HepG2 (cell line): ENCODE measurements around the gene PAPPA. TPM values are rescaled to one million over a fixed set of nuclear protein-coding genes. Genes with fewer than 3 reads are reported as not detected.

Experiments used
- ATAC-seq: fragments of 200-7000 bp; cut with Tn5 transposase; 3 replicates; pipeline ENCODE4 v1.9.1; 2020; ENCODE audit warnings: mild to moderate bottlenecking, moderate library complexity
- BruUV-seq: library from RNA; stranded (reverse); fragments of 400-500 nt; replicated peaks from 2 replicates; lab custom pipeline; 2021; lab: Mats Ljungman, UMichigan
- CTCF ChIA-PET: fragments of 300-600 bp; formaldehyde crosslinking; extraction: SDS; loops from one replicate; lab custom pipeline; 2021; ENCODE audit warnings: low total read pairs, inconsistent platforms, low intra/inter-chr PET ratio; lab: Yijun Ruan, JAX
- POLR2A ChIA-PET: fragments of 350-600 bp; sonication (Branson Sonifier 250); formaldehyde crosslinking; loops from one replicate; lab custom pipeline; 2020; ENCODE audit warnings: antibody characterized with exemption, inconsistent platforms; lab: Yijun Ruan, JAX
- DNase-seq: peaks from one replicate; pipeline ENCODE4 v3.0.0-alpha.2; 2015; ENCODE audit warnings: low spot score
- FAIRE-seq: peaks from 3 replicates; lab custom pipeline; 2011; peaks lifted over from hg19 to GRCh38; lab: Jason Lieb, UNC
- H2AFZ ChIP-seq: one replicate; pipeline ENCODE4 v1.6.1; 2011; ENCODE audit warnings: low read length, inconsistent platforms
- H3K27ac ChIP-seq: fragments of 300-600 bp; 3 replicates; pipeline ENCODE4 v1.8.0; 2011; ENCODE audit warnings: mixed run types, mild to moderate bottlenecking, mixed read lengths, low read length, inconsistent platforms; ENCODE audit not compliant: insufficient read depth; ENCODE audit errors: extremely low read length
- H3K27me3 ChIP-seq, 2 experiments: fragments of 200-600 bp in 1 of 2; 2 replicates in 1 of 2; 3 replicates in 1 of 2; pipeline versions ENCODE4 v1.6.0 to v1.8.0; 2011; ENCODE audit warnings: low read length in 2 of 2, mild to moderate bottlenecking in 2 of 2, moderate library complexity in 2 of 2, inconsistent platforms in 1 of 2; ENCODE audit not compliant: insufficient read depth in 2 of 2, control insufficient read depth in 1 of 2
- H3K36me3 ChIP-seq, 2 experiments: fragments of 200-600 bp in 1 of 2; replicated peaks in 1 of 2; 2 replicates in 1 of 2; 3 replicates in 1 of 2; pipeline versions ENCODE4 v1.5.1 to v1.8.0; 2011; ENCODE audit warnings: low read length in 2 of 2, inconsistent platforms in 1 of 2; ENCODE audit not compliant: insufficient read depth in 2 of 2, control insufficient read depth in 1 of 2
- H3K4me1 ChIP-seq: 2 replicates; pipeline ENCODE4 v1.5.1; 2012; ENCODE audit warnings: low read length, inconsistent platforms; ENCODE audit not compliant: insufficient read depth
- H3K4me2 ChIP-seq: 2 replicates; pipeline ENCODE4 v1.6.0; 2011; ENCODE audit warnings: low read depth, low read length, inconsistent platforms
- H3K4me3 ChIP-seq, 3 experiments: fragments of 200-600 bp in 1 of 3; sonication (generic), shearing (Covaris generic) in 1 of 3; replicated peaks in 1 of 3; 2 replicates each; pipeline ENCODE4 v1.5.1; 2011 to 2016; ENCODE audit warnings: low read length in 3 of 3, inconsistent platforms in 2 of 3, low read depth in 2 of 3, mild to moderate bottlenecking in 2 of 3, control low read depth in 1 of 3, mixed read lengths in 1 of 3; ENCODE audit not compliant: insufficient read depth in 1 of 3
- H3K79me2 ChIP-seq: one replicate; pipeline ENCODE4 v1.6.1; 2011; ENCODE audit warnings: low read length, inconsistent platforms; ENCODE audit not compliant: insufficient read depth
- H3K9ac ChIP-seq: 2 replicates; pipeline ENCODE4 v1.6.0; 2011; ENCODE audit warnings: mild to moderate bottlenecking, low read depth, low read length, inconsistent platforms; ENCODE audit not compliant: insufficient read depth
- H3K9me3 ChIP-seq: 2 replicates; pipeline ENCODE4 v1.5.1; 2012; ENCODE audit warnings: mild to moderate bottlenecking, low read length
- H4K20me1 ChIP-seq: 2 replicates; pipeline ENCODE4 v1.6.0; 2011; ENCODE audit warnings: inconsistent platforms, mild to moderate bottlenecking, low read length, moderate library complexity; ENCODE audit not compliant: insufficient read depth
- GABPA ChIP-seq, 2 experiments: IDR thresholded peaks; 2 replicates each; pipeline ENCODE4 v1.6.1; 2011 to 2016; ENCODE audit warnings: low read depth in 2 of 2, low read length in 1 of 2, missing biosample characterization in 1 of 2, missing genetic modification characterization in 1 of 2
- HMG20A ChIP-seq: IDR thresholded peaks from 2 replicates; pipeline ENCODE4 v1.6.1; 2016; ENCODE audit warnings: borderline replicate concordance
- KLF13 ChIP-seq: sonication (generic); formaldehyde crosslinking; IDR thresholded peaks from 2 replicates; pipeline ENCODE4 v1.4.0; 2020; ENCODE audit warnings: mild to moderate bottlenecking, missing genetic modification reagents
- MIXL1 ChIP-seq: IDR thresholded peaks from 2 replicates; pipeline ENCODE4 v1.6.1; 2016
- TGIF2 ChIP-seq: IDR thresholded peaks from 2 replicates; pipeline ENCODE4 v1.6.1; 2016; ENCODE audit warnings: control low read depth, missing compliant biosample characterization
- ZBTB33 ChIP-seq: sonication (generic); formaldehyde crosslinking; IDR thresholded peaks from 2 replicates; pipeline ENCODE4 v1.4.0; 2020; ENCODE audit warnings: missing genetic modification reagents
- ZNF260 ChIP-seq: sonication (generic); formaldehyde crosslinking; IDR thresholded peaks from 2 replicates; pipeline ENCODE4 v1.4.0; 2020; ENCODE audit warnings: missing genetic modification reagents, low read depth, mild to moderate bottlenecking, borderline replicate concordance
- ZNF263 ChIP-seq: sonication (generic); formaldehyde crosslinking; IDR thresholded peaks from 2 replicates; pipeline ENCODE4 v1.4.0; 2020; ENCODE audit warnings: missing genetic modification reagents
- ZNF33B ChIP-seq: sonication (generic); formaldehyde crosslinking; IDR thresholded peaks from 2 replicates; pipeline ENCODE4 v1.5.1; 2020; ENCODE audit warnings: mild to moderate bottlenecking, missing genetic modification reagents
- ZNF850 ChIP-seq: sonication (generic); formaldehyde crosslinking; conservative IDR thresholded peaks from 2 replicates; pipeline ENCODE4 v1.9.0; 2021; ENCODE audit warnings: mild to moderate bottlenecking, missing genetic modification reagents
- WGBS: methylation state at CpG from one replicate; pipeline ENCODE4 v1.1.6; 2017; ENCODE audit warnings: low lambda C conversion rate; 5-methylcytosine and 5-hydroxymethylcytosine counted together
- in situ Hi-C: cut with HindIII; loops from 2 replicates; pipeline ENCODE4 v1.10.0; 2017; ENCODE audit warnings: low pct_unique_long_range_greater_than_20kb; ENCODE audit not compliant: extremely low pct_ligation_motif_present
- intact Hi-C: fragments of 100-400 bp; cut with micrococcal nuclease; formaldehyde crosslinking; loops from one replicate; pipeline ENCODE4 v1.10.0; 2022; ENCODE audit not compliant: unreplicated experiment
- polyA plus RNA-seq, 8 experiments: library from polyadenylated mRNA; depleted of rRNA in 3 of 8; stranded (reverse) in 7 of 8; unstranded in 1 of 8; fragments of >200 nt; fragmentation: Illumina TruSeq in 4 of 8; extraction: Trizol in 4 of 8; gene quantifications; 2 replicates each; pipeline versions ENCODE4 v1.2.1 to v1.2.3, GENCODE V29; 2011 to 2016; ENCODE audit warnings: low read depth in 4 of 8, missing spikeins in 1 of 8, mixed read lengths in 1 of 8; ENCODE audit not compliant: insufficient read depth in 1 of 8
- total RNA-seq, 5 experiments: library from RNA; depleted of rRNA; stranded (reverse); fragments of >200 nt; fragmentation: Illumina TruSeq; extraction: Trizol; gene quantifications; 2 replicates each; pipeline ENCODE4 v1.2.3, GENCODE V29; 2016; ENCODE audit warnings: low read depth in 1 of 5

Gene PAPPA
- total and polyA plus RNA-seq, 2 of the 13 experiments (the other 11 are each of a cell fraction or from before 2014, with no cell fraction given) = 0.09 to 0.11 TPM

GRCh38 chr9:116151199-116151598, 2.4 kb upstream of the PAPPA start:
- TF ChIP-seq KLF13 (CRISPR knock-in tag) (no peak), ZNF850 (no peak), ZNF33B (CRISPR knock-in tag) (no peak), HMG20A (CRISPR knock-in tag) (no peak), MIXL1 (CRISPR knock-in tag) (no peak), ZBTB33 (no peak), ZNF263 (no peak), TGIF2 (CRISPR knock-in tag) (no peak), GABPA (IDR thresholded peaks at IDR 0.05; ENCODE audit: low read depth, low read length) (no peak), GABPA (CRISPR knock-in tag; IDR thresholded peaks at IDR 0.05; ENCODE audit: low read depth) (no peak), ZNF260 (CRISPR knock-in tag) (no peak)
- FAIRE-seq (no peak), DNase-seq (no peak), ATAC-seq (no peak)
- in situ Hi-C loops (loop anchor here (5.0 to 25.0 kb wide), 3 partner anchors 421 to 564 kb away; no protein-coding TSS in a partner anchor), intact Hi-C loops (loop anchor here (2.0 to 5.0 kb wide), 2 partner anchors 268 to 559 kb away; no protein-coding TSS in a partner anchor)
- ChIA-PET CTCF (interaction anchor here (1.9 kb wide), 1 partner anchor 510 kb away, joined by 4 read pairs; no protein-coding TSS in a partner anchor), POLR2A (no interaction called here)
- H2AFZ ChIP-seq = no peak overlapping the region
- no peak overlapping the region for H3K4me2 ChIP-seq
- H4K20me1 ChIP-seq = no peaks in the 10 kb centered on the region
- peaks cover 8 to 27% of the 10 kb centered on the region in 2 experiments; a peak in 4 of 5 replicates for H3K27me3 ChIP-seq
- H3K4me1 ChIP-seq = no peaks in the 10 kb centered on the region
- no peaks in the 10 kb centered on the region for H3K36me3 ChIP-seq
- no peaks in the 10 kb centered on the region for H3K79me2 ChIP-seq
- no peak overlapping the region for H3K27ac ChIP-seq
- BruUV-seq = no TSS peak
- H3K9me3 ChIP-seq = no peaks in the 10 kb centered on the region
- 2% methylated on average over 4 of the region's 4 CpGs for WGBS
- H3K4me3 ChIP-seq = no peak overlapping the region
- H3K9ac ChIP-seq = no peak overlapping the region
